IMR-90 (cell line): ENCODE measurements around the gene TNNI2.

Experiments
- BHLHE40 ChIP-seq: fragments of 150-350 bp; IDR thresholded peaks from 2 replicates; pipeline ENCODE4 v1.6.1; 2016; ENCODE audit warnings: mild to moderate bottlenecking, low read depth, low read length
- CEBPB ChIP-seq: IDR thresholded peaks from 2 replicates; pipeline ENCODE4 v1.6.1; 2012; ENCODE audit warnings: low read depth, low read length, improper control_type of control experiment
- CTCF ChIP-seq: conservative IDR thresholded peaks from 2 replicates; pipeline ENCODE4 v1.5.1; 2012; ENCODE audit warnings: mild to moderate bottlenecking, low read depth, low read length, improper control_type of control experiment
- MAZ ChIP-seq: IDR thresholded peaks from 2 replicates; pipeline ENCODE4 v1.6.1; 2012; ENCODE audit warnings: low read depth, mild to moderate bottlenecking, low read length, improper control_type of control experiment, moderate library complexity, borderline replicate concordance
- MXI1 ChIP-seq: IDR thresholded peaks from 2 replicates; pipeline ENCODE4 v1.6.1; 2012; ENCODE audit warnings: low read depth, mild to moderate bottlenecking, low read length, moderate library complexity, borderline replicate concordance
- POLR2A ChIP-seq: IDR thresholded peaks from 2 replicates; pipeline ENCODE4 v1.6.1; 2012; ENCODE audit warnings: mild to moderate bottlenecking, low read depth, low read length
- RAD21 ChIP-seq: IDR thresholded peaks from 2 replicates; pipeline ENCODE4 v1.6.1; 2012; ENCODE audit warnings: low read length, improper control_type of control experiment
- RCOR1 ChIP-seq: IDR thresholded peaks from 2 replicates; pipeline ENCODE4 v1.6.1; 2012; ENCODE audit warnings: mild to moderate bottlenecking, low read length, improper control_type of control experiment; ENCODE audit not compliant: insufficient replicate concordance
- SMC3 ChIP-seq: fragments of 150-350 bp; IDR thresholded peaks from 2 replicates; pipeline ENCODE4 v1.6.1; 2016; ENCODE audit warnings: low read depth, mild to moderate bottlenecking, antibody characterized with exemption, low read length, moderate library complexity
- TF ChIP-seq, protein P1 (sequence below): fragments of 150-350 bp; IDR thresholded peaks from 2 replicates; pipeline ENCODE4 v1.6.1; 2017; ENCODE audit warnings: mild to moderate bottlenecking, antibody characterized with exemption, low read length, low read depth

GRCh38 chr11:1823376-1824220 lies 15.2 kb upstream of the TNNI2 start:
- TF ChIP-seq CTCF (no peak), CEBPB (no peak), RCOR1 (no peak), RAD21 (no peak), MXI1 (no peak), BHLHE40 (no peak), POLR2A (no peak), SMC3 (no peak), MAZ (no peak)
- TF ChIP-seq, protein P1, sequence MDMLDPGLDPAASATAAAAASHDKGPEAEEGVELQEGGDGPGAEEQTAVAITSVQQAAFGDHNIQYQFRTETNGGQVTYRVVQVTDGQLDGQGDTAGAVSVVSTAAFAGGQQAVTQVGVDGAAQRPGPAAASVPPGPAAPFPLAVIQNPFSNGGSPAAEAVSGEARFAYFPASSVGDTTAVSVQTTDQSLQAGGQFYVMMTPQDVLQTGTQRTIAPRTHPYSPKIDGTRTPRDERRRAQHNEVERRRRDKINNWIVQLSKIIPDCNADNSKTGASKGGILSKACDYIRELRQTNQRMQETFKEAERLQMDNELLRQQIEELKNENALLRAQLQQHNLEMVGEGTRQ = no peak
